Measurements from ENCODE around the gene OR52H1. TPM values are rescaled to one million over a fixed set of nuclear protein-coding genes. Genes with fewer than 3 reads are reported as not detected.

OR52H1 gene
- total and polyA plus RNA-seq, 12 donors: 0.22 to 1.6 (median 0.69) TPM; not detected in 8

DNA sequence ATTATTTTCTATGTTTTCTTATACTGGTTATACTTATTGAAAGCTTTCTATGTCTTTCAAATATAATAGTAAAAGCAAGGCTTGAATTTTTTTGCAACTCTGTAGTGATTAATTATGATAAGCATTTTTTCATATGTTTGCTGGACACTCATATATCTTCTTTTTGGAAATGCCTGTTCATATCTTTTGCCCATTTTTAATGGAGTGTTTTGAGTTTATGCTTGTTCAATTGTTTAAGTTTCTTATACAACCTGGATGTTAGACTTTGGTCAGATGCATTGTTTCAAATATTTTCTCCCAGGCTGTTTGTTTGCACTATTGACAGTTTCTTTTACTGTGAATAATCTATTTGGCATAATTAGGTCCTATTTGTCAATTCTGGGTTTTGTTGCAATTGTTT is 11.9 kb downstream of the OR52H1 start:
- intact Hi-C loops (cut with DNase I): no loop called here
- H3K4me1 ChIP-seq (replicated peaks in 1 of 2): no peaks in the 10 kb centered on the region
- H3K27ac ChIP-seq: no peak overlapping the region
- no peak for DNase-seq
- TF ChIP-seq, protein P1, sequence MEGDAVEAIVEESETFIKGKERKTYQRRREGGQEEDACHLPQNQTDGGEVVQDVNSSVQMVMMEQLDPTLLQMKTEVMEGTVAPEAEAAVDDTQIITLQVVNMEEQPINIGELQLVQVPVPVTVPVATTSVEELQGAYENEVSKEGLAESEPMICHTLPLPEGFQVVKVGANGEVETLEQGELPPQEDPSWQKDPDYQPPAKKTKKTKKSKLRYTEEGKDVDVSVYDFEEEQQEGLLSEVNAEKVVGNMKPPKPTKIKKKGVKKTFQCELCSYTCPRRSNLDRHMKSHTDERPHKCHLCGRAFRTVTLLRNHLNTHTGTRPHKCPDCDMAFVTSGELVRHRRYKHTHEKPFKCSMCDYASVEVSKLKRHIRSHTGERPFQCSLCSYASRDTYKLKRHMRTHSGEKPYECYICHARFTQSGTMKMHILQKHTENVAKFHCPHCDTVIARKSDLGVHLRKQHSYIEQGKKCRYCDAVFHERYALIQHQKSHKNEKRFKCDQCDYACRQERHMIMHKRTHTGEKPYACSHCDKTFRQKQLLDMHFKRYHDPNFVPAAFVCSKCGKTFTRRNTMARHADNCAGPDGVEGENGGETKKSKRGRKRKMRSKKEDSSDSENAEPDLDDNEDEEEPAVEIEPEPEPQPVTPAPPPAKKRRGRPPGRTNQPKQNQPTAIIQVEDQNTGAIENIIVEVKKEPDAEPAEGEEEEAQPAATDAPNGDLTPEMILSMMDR (IDR thresholded peaks at IDR 0.05): no peak
- TF ChIP-seq POLR2A (IDR thresholded peaks at IDR 0.05): no peak
- no peaks in the 10 kb centered on the region for H3K27me3 ChIP-seq
- no peaks in the 10 kb centered on the region for H3K36me3 ChIP-seq (replicated peaks in 1 of 2)
- no peak overlapping the region for H3K4me3 ChIP-seq
- H3K9me3 ChIP-seq (replicated peaks in 1 of 3): no peaks in the 10 kb centered on the region

DNA sequence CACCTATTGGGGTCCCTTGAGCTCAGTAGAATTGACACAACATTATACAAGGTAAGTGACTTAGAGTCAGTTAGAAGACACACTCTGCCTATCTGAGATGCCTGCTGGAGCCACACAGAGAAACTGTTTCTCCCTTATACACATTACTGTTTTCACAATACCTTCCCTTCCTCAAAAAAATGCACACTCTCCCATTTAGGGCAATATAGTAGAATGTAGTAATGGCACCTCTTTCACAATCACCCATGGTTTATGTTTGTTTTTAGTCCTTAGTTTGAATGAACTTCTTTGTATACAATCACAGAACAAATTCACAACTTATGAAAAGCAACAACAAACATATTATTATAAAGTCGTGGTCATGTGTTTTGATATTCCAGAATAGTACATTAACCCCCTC is 14.3 kb downstream of the OR52H1 start:
- TF ChIP-seq POLR2A (IDR thresholded peaks at IDR 0.05): no peak
- TF ChIP-seq, protein P1 (IDR thresholded peaks at IDR 0.05): no peak
- H3K27me3 ChIP-seq: no peaks in the 10 kb centered on the region
- H3K4me1 ChIP-seq (replicated peaks in 1 of 2): no peaks in the 10 kb centered on the region
- no peaks in the 10 kb centered on the region for H3K9me3 ChIP-seq (replicated peaks in 1 of 3)
- no peak for DNase-seq
- no peak overlapping the region for H3K4me3 ChIP-seq
- H3K27ac ChIP-seq: no peak overlapping the region
- intact Hi-C loops (cut with DNase I): no loop called here
- no peaks in the 10 kb centered on the region for H3K36me3 ChIP-seq (replicated peaks in 1 of 2)
- 57 to 72% (median 64%) methylated on average over 1 of the region's 1 CpG for WGBS, 4 donors

DNA sequence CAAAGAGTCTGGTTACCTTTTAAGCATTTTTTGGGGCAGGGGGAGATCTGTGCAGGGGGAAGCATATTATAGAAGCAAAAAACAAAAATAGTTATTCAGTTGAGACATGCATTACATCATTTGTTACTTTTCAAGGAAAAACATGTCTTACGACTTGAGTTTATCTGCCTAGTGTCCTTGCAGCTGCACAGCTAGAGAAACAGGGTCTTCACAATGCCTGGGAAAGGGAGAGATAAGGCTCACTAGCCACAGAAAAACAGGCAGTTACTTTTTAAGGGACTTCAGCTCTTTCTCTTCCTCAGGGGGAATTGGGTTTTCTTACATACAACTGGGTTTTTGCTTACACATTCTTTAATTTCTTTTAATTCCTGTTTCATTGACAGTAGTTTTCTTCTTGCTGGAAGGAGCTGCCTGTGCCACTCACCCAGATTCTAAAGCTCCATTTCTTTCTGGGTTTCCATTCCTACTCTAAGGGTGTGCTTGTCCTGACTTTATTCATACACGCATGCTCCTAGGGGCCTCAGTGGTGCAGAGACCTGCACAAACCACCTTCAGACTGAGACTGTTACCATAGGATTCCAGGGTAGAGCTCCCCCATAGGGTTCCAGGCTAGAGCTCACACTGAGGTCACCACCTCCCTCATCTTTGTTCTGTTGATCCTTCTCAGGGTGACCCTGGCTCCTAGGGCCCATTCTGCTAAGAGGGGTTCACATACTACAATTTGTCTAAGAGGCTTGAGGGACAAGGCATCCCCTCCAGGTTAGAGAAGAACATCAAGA is 17.1 kb downstream of the OR52H1 start:
- no peaks in the 10 kb centered on the region for H3K27me3 ChIP-seq
- intact Hi-C loops (cut with DNase I): no loop called here
- WGBS, 4 donors: 48 to 65% (median 53%) methylated on average over 2 of the region's 2 CpGs

DNA sequence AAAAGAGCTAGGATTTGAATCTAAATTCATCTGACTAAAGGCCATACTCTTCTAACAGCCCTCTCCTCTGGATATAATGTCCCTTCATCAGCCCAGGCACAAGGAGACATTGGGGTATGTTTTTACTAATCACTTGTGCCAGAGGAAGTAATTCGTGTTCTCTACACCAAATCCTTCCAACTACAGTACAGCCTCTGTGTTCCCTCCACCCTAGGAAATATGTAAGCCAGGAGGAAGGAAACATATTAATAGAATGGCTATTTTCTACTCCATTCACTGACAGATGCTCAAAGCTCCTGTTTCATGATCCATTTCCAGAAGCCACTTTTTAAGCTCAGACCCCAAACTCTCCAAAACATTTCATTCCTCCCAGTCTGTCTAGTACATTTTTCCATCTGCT is 19.8 kb downstream of the OR52H1 start:
- intact Hi-C loops (cut with DNase I): no loop called here
- TF ChIP-seq POLR2A (IDR thresholded peaks at IDR 0.05): no peak
- TF ChIP-seq, protein P1 (IDR thresholded peaks at IDR 0.05): no peak
- Histone ChIP-seq H3K4me1 (replicated peaks in 1 of 2) (no peaks in the 10 kb centered on the region), H3K9me3 (replicated peaks in 1 of 3) (no peaks in the 10 kb centered on the region), H3K36me3 (replicated peaks in 1 of 2) (no peaks in the 10 kb centered on the region), H3K4me3 (no peak overlapping the region), H3K27ac (no peak overlapping the region), H3K27me3 (no peaks in the 10 kb centered on the region)
- 33 to 52% (median 46%) methylated on average over 1 of the region's 1 CpG for WGBS, 4 donors
- no peak for DNase-seq

More for the DNA sequence above, 17.1 kb downstream of the OR52H1 start:
- TF ChIP-seq, protein P1 (IDR thresholded peaks at IDR 0.05): no peak
- no peak for TF ChIP-seq POLR2A (IDR thresholded peaks at IDR 0.05)
- Histone ChIP-seq H3K27ac (no peak overlapping the region), H3K9me3 (replicated peaks in 1 of 3) (no peaks in the 10 kb centered on the region), H3K4me3 (no peak overlapping the region), H3K4me1 (replicated peaks in 1 of 2) (no peaks in the 10 kb centered on the region), H3K36me3 (replicated peaks in 1 of 2) (no peaks in the 10 kb centered on the region)
- DNase-seq: no peak
